Endothelial cell of umbilical vein (primary cell): Measurements from ENCODE around the gene BMPER. TPM values are rescaled to one million over a fixed set of nuclear protein-coding genes. Genes with fewer than 3 reads are reported as not detected.

Source experiments
- BruUV-seq: library from RNA; stranded (reverse); fragments of 400-500 nt; replicated peaks from 2 replicates; lab custom pipeline; 2021; lab: Mats Ljungman, UMichigan
- CTCF ChIA-PET: fragments of 300-600, 350-600 bp; sonication (Branson Sonifier 250); formaldehyde crosslinking; loops from one replicate; lab custom pipeline; 2021; ENCODE audit warnings: antibody characterized with exemption, inconsistent platforms; lab: Charles Lee
- POLR2A ChIA-PET: fragments of 300-600, 350-600 bp; sonication (Branson Sonifier 250); formaldehyde crosslinking; loops from one replicate; lab custom pipeline; 2021; ENCODE audit warnings: antibody characterized with exemption, inconsistent platforms; lab: Charles Lee
- DNase-seq: peaks from one replicate; pipeline ENCODE4 v3.0.0-alpha.2; 2011; ENCODE audit warnings: low read depth, low spot score
- FAIRE-seq: peaks from 2 replicates; lab custom pipeline; 2011; peaks lifted over from hg19 to GRCh38; lab: Jason Lieb, UNC
- H2AFZ ChIP-seq: 2 replicates; pipeline ENCODE4 v1.6.0; 2012; ENCODE audit warnings: low read depth, low read length, control low read depth, inconsistent platforms
- H3K27ac ChIP-seq: 2 replicates; pipeline ENCODE4 v1.5.1; 2011; ENCODE audit warnings: low read depth, mild to moderate bottlenecking, control low read depth, low read length, moderate library complexity; ENCODE audit not compliant: insufficient read depth
- H3K27me3 ChIP-seq, 2 experiments: 2 replicates each; pipeline versions ENCODE4 v1.6.0 to v1.6.1; 2011; ENCODE audit warnings: low read length in 2 of 2, mixed read lengths in 1 of 2; ENCODE audit not compliant: control insufficient read depth in 2 of 2, insufficient read depth in 2 of 2
- H3K36me3 ChIP-seq, 2 experiments: 2 replicates in 1 of 2; 3 replicates in 1 of 2; pipeline ENCODE4 v1.5.1; 2011; ENCODE audit warnings: low read length in 2 of 2, mild to moderate bottlenecking in 1 of 2, moderate library complexity in 1 of 2; ENCODE audit not compliant: control insufficient read depth in 2 of 2, insufficient read depth in 2 of 2; ENCODE audit errors: extremely low read depth in 1 of 2
- H3K4me1 ChIP-seq: 3 replicates; pipeline ENCODE4 v1.5.1; 2011; ENCODE audit warnings: mild to moderate bottlenecking, low read length; ENCODE audit not compliant: control insufficient read depth, insufficient read depth; ENCODE audit errors: extremely low read depth
- H3K4me2 ChIP-seq: 2 replicates; pipeline ENCODE4 v1.6.1; 2011; ENCODE audit warnings: low read length, control low read depth, mixed read lengths; ENCODE audit not compliant: insufficient read depth
- H3K4me3 ChIP-seq, 3 experiments: fragments of 200-600 bp in 1 of 3; sonication (generic), shearing (Covaris generic) in 1 of 3; replicated peaks in 1 of 3; 2 replicates each; pipeline ENCODE4 v1.5.1; 2011 to 2016; ENCODE audit warnings: control low read depth in 3 of 3, low read length in 3 of 3, mild to moderate bottlenecking in 2 of 3, inconsistent platforms in 1 of 3, low read depth in 1 of 3, moderate library complexity in 1 of 3; ENCODE audit not compliant: insufficient read depth in 1 of 3
- H3K79me2 ChIP-seq: 2 replicates; pipeline ENCODE4 v1.6.0; 2012; ENCODE audit warnings: low read length, inconsistent platforms; ENCODE audit not compliant: control insufficient read depth, insufficient read depth
- H3K9ac ChIP-seq: replicated peaks from 2 replicates; pipeline ENCODE3; 2011; ENCODE audit warnings: low read length, control low read depth; ENCODE audit not compliant: insufficient read depth; ENCODE audit errors: extremely low read depth
- H3K9me1 ChIP-seq: replicated peaks from 3 replicates; pipeline ENCODE4 v1.6.0; 2011; ENCODE audit warnings: mild to moderate bottlenecking, low read length; ENCODE audit not compliant: control insufficient read depth, insufficient read depth; ENCODE audit errors: extremely low read depth
- H3K9me3 ChIP-seq: replicated peaks from 2 replicates; pipeline ENCODE4 v1.5.1; 2012; ENCODE audit warnings: low read length, inconsistent platforms; ENCODE audit not compliant: control insufficient read depth, insufficient read depth
- H4K20me1 ChIP-seq: replicated peaks from 2 replicates; pipeline ENCODE3; 2011; ENCODE audit warnings: mild to moderate bottlenecking, low read length; ENCODE audit not compliant: control insufficient read depth, insufficient read depth; ENCODE audit errors: extremely low read depth
- CTCF ChIP-seq, 2 donors: IDR thresholded peaks; 1 replicate in 1 of 2; 2 replicates in 1 of 2; pipeline ENCODE4 v1.5.1; 2011; ENCODE audit warnings: low read length in 2 of 2, mild to moderate bottlenecking in 2 of 2, moderate library complexity in 2 of 2, control low read depth in 1 of 2, inconsistent platforms in 1 of 2, low read depth in 1 of 2; ENCODE audit not compliant: insufficient read depth in 1 of 2; ENCODE audit errors: extremely low read depth in 1 of 2
- EZH2 ChIP-seq: IDR thresholded peaks from 2 replicates; pipeline ENCODE4 v1.6.1; 2012; ENCODE audit warnings: borderline replicate concordance, low read depth, mild to moderate bottlenecking, moderate library complexity, low read length, inconsistent platforms; ENCODE audit not compliant: severe bottlenecking
- FOS ChIP-seq: IDR thresholded peaks from 2 replicates; pipeline ENCODE4 v1.6.1; 2011; ENCODE audit warnings: mild to moderate bottlenecking, low read length, moderate library complexity, borderline replicate concordance; ENCODE audit not compliant: insufficient read depth
- GATA2 ChIP-seq: IDR thresholded peaks from 2 replicates; pipeline ENCODE4 v1.7.0; 2011; ENCODE audit warnings: low read depth, mild to moderate bottlenecking, moderate library complexity, mixed read lengths, low read length; ENCODE audit not compliant: insufficient read length, insufficient read depth
- JUN ChIP-seq: IDR thresholded peaks from 2 replicates; pipeline ENCODE4 v1.6.1; 2011; ENCODE audit warnings: borderline replicate concordance, low read depth; ENCODE audit not compliant: insufficient read length, insufficient read depth
- MAX ChIP-seq: IDR thresholded peaks from 2 replicates; pipeline ENCODE4 v1.6.1; 2011; ENCODE audit not compliant: insufficient read depth, insufficient read length
- MYC ChIP-seq: IDR thresholded peaks from one replicate; pipeline ENCODE4 v1.6.1; 2011; ENCODE audit warnings: mild to moderate bottlenecking, low read depth, low read length
- POLR2A ChIP-seq: IDR thresholded peaks from 2 replicates; pipeline ENCODE4 v1.6.1; 2012; ENCODE audit warnings: low read depth, mild to moderate bottlenecking, control low read depth, low read length
- POLR2AphosphoS5 ChIP-seq: IDR thresholded peaks from 2 replicates; pipeline ENCODE4 v1.6.1; 2012; ENCODE audit warnings: low read depth, mild to moderate bottlenecking, control low read depth, low read length, moderate library complexity; ENCODE audit not compliant: insufficient read depth
- dilution Hi-C: fragments of 300-500 bp; cut with MboI; formaldehyde crosslinking; loops from one replicate; pipeline ENCODE4 v1.15.0; 2019; ENCODE audit warnings: low sequenced_read_pairs; ENCODE audit not compliant: extremely low pct_ligation_motif_present
- intact Hi-C: fragments of 100-400 bp; cut with micrococcal nuclease; formaldehyde crosslinking; loops from one replicate; pipeline ENCODE4 v1.10.0; 2022
- polyA plus RNA-seq, 4 experiments: library from polyadenylated mRNA; depleted of rRNA in 3 of 4; stranded (reverse) in 3 of 4; unstranded in 1 of 4; fragments of >200 nt; gene quantifications; 2 replicates each; pipeline versions ENCODE4 v1.2.1 to v1.2.3, GENCODE V29; 2011 to 2012; ENCODE audit warnings: missing spikeins in 1 of 4
- total RNA-seq: library from RNA; stranded (reverse); gene quantifications from 2 replicates; pipeline ENCODE4 v1.2.3, GENCODE V29; 2021

The BMPER gene
- total and polyA plus RNA-seq, 2 donors (not counting 3 experiments of a cell fraction or from before 2014, with no cell fraction given): 0.10 to 0.13 TPM

- no peak overlapping the region for H3K4me2 ChIP-seq
- no peak for DNase-seq
- no TSS peak for BruUV-seq
- no peaks in the 10 kb centered on the region for H3K4me1 ChIP-seq
- CTCF ChIA-PET: no interaction called here
- FAIRE-seq: no peak
- intact Hi-C loops: no loop called here
- POLR2A ChIA-PET: no interaction called here
- no peaks in the 10 kb centered on the region for H3K36me3 ChIP-seq
- dilution Hi-C loops: no loop called here
- H3K9me1 ChIP-seq: no peaks in the 10 kb centered on the region
- no peak overlapping the region for H3K27ac ChIP-seq
- no peaks in the 10 kb centered on the region for H4K20me1 ChIP-seq
- no peaks in the 10 kb centered on the region for H3K9me3 ChIP-seq
- H3K4me3 ChIP-seq: no peak overlapping the region
- peaks cover 0 to 2% of the 10 kb centered on the region in 2 experiments for H3K27me3 ChIP-seq
- TF ChIP-seq POLR2AphosphoS5 (no peak), JUN (no peak), MAX (no peak), GATA2 (no peak), CTCF (IDR thresholded peaks at IDR 0.05; ENCODE audit: extremely low read depth in 1 of 2, insufficient read depth in 1 of 2, low read depth in 1 of 2, low read length in 2 of 2) (no peak), EZH2 (no peak), MYC (no peak), POLR2A (no peak), FOS (no peak)
- no peak overlapping the region for H2AFZ ChIP-seq
- H3K79me2 ChIP-seq: no peaks in the 10 kb centered on the region
- H3K9ac ChIP-seq: no peak overlapping the region
These were observed 258.6 kb downstream of the BMPER start for GRCh38 chr7:34163956-34164355.
